ENCODE measurements around the gene LBX2. TPM values are rescaled to one million over a fixed set of nuclear protein-coding genes. Genes with fewer than 3 reads are reported as not detected.

LBX2 gene
- total RNA-seq, 1 experiment from 2014 or later, result 10.1 TPM

GRCh38 chr2:74535440-74535965 lies 36.1 kb upstream of the LBX2 start:
- peaks cover 6 to 10% of the 10 kb centered on the region in 2 experiments for H3K4me1 ChIP-seq (ENCODE audit: control insufficient read depth in 1 of 2, insufficient read depth in 2 of 2, low read length in 2 of 2)
- BruUV-seq (replicated peaks), result no TSS peak
- H3K4me3 ChIP-seq (replicated peaks in 1 of 2; ENCODE audit: low read depth in 1 of 2, low read length in 2 of 2), result no peak overlapping the region
- no peak for ATAC-seq
- no peak overlapping the region for H3K27ac ChIP-seq (ENCODE audit: low read depth, low read length)
- H3K9me3 ChIP-seq (ENCODE audit: control insufficient read depth in 1 of 2, insufficient read depth in 1 of 2, low read depth in 1 of 2, low read length in 2 of 2), result no peaks in the 10 kb centered on the region
- H3K27me3 ChIP-seq (ENCODE audit: insufficient read depth, low read length), result no peaks in the 10 kb centered on the region
- TF ChIP-seq ELF1 (IDR thresholded peaks at IDR 0.05; ENCODE audit: borderline replicate concordance, low read depth) (no peak), CEBPB (IDR thresholded peaks at IDR 0.05; ENCODE audit: low read depth) (no peak), MAX (IDR thresholded peaks at IDR 0.05) (no peak), ATF3 (IDR thresholded peaks at IDR 0.05) (no peak), FOSL1 (IDR thresholded peaks at IDR 0.05; ENCODE audit: low read depth) (no peak), SIN3A (IDR thresholded peaks at IDR 0.05; ENCODE audit: low read depth) (no peak), JUND (IDR thresholded peaks at IDR 0.05) (no peak), TCF7L2 (IDR thresholded peaks at IDR 0.05; ENCODE audit: borderline replicate concordance, extremely low read depth, insufficient read depth, insufficient read length) (no peak), YY1 (IDR thresholded peaks at IDR 0.05; ENCODE audit: extremely low read depth, insufficient replicate concordance, low read depth, low read length) (no peak)
- TF ChIP-seq, protein P1, sequence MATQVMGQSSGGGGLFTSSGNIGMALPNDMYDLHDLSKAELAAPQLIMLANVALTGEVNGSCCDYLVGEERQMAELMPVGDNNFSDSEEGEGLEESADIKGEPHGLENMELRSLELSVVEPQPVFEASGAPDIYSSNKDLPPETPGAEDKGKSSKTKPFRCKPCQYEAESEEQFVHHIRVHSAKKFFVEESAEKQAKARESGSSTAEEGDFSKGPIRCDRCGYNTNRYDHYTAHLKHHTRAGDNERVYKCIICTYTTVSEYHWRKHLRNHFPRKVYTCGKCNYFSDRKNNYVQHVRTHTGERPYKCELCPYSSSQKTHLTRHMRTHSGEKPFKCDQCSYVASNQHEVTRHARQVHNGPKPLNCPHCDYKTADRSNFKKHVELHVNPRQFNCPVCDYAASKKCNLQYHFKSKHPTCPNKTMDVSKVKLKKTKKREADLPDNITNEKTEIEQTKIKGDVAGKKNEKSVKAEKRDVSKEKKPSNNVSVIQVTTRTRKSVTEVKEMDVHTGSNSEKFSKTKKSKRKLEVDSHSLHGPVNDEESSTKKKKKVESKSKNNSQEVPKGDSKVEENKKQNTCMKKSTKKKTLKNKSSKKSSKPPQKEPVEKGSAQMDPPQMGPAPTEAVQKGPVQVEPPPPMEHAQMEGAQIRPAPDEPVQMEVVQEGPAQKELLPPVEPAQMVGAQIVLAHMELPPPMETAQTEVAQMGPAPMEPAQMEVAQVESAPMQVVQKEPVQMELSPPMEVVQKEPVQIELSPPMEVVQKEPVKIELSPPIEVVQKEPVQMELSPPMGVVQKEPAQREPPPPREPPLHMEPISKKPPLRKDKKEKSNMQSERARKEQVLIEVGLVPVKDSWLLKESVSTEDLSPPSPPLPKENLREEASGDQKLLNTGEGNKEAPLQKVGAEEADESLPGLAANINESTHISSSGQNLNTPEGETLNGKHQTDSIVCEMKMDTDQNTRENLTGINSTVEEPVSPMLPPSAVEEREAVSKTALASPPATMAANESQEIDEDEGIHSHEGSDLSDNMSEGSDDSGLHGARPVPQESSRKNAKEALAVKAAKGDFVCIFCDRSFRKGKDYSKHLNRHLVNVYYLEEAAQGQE (IDR thresholded peaks at IDR 0.05; ENCODE audit: low read depth), result no peak
- TF ChIP-seq, protein P2, sequence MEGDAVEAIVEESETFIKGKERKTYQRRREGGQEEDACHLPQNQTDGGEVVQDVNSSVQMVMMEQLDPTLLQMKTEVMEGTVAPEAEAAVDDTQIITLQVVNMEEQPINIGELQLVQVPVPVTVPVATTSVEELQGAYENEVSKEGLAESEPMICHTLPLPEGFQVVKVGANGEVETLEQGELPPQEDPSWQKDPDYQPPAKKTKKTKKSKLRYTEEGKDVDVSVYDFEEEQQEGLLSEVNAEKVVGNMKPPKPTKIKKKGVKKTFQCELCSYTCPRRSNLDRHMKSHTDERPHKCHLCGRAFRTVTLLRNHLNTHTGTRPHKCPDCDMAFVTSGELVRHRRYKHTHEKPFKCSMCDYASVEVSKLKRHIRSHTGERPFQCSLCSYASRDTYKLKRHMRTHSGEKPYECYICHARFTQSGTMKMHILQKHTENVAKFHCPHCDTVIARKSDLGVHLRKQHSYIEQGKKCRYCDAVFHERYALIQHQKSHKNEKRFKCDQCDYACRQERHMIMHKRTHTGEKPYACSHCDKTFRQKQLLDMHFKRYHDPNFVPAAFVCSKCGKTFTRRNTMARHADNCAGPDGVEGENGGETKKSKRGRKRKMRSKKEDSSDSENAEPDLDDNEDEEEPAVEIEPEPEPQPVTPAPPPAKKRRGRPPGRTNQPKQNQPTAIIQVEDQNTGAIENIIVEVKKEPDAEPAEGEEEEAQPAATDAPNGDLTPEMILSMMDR (IDR thresholded peaks at IDR 0.05 in 2 of 3, conservative IDR thresholded peaks at IDR 0.05 in 1 of 3; ENCODE audit: borderline replicate concordance in 1 of 3, insufficient read depth in 1 of 3, low read depth in 2 of 3, low read length in 2 of 3), result no peak
- CTCF ChIA-PET, result no interaction called here
- no peak for DNase-seq (ENCODE audit: low read depth, low spot score)
- no peaks in the 10 kb centered on the region; a peak in 1 of 4 replicates for H3K36me3 ChIP-seq (ENCODE audit: control insufficient read depth in 1 of 2, insufficient read depth in 2 of 2, low read length in 2 of 2)
- H3K4me2 ChIP-seq (ENCODE audit: low read length), result no peak overlapping the region
- no peaks in the 10 kb centered on the region for H3K9me2 ChIP-seq (ENCODE audit: insufficient read depth)
- no peak overlapping the region for H2AFZ ChIP-seq (ENCODE audit: low read depth, low read length, poor library complexity, severe bottlenecking)
- intact Hi-C loops (cut with micrococcal nuclease), result no loop called here
- H3K79me2 ChIP-seq (ENCODE audit: insufficient read depth, low read length), result peaks cover 4% of the 10 kb centered on the region; the same call in 1 of the 2 replicates
- RAD21 ChIA-PET (ENCODE audit: low non-redundant PET in 1 of 2, low total read pairs in 2 of 2, uncharacterized antibody in 2 of 2, unreplicated experiment in 2 of 2), result no interaction called here
- POLR2A ChIA-PET, result no interaction called here
- H3K9ac ChIP-seq (ENCODE audit: low read length), result no peak overlapping the region
- H4K20me1 ChIP-seq (ENCODE audit: insufficient read depth), result no peaks in the 10 kb centered on the region
